Cardiac muscle cell (in vitro differentiated cells and primary cell): ENCODE data around the gene APLNR. TPM values are rescaled to one million over a fixed set of nuclear protein-coding genes. Genes with fewer than 3 reads are reported as not detected.
A peak's percentile ranks its signal among the peaks of the same experiment; 100 is the strongest.

Source experiments
- DNase-seq, 2 donors: peaks; one replicate each; pipeline versions ENCODE4 v3.0.0 to v3.0.0-alpha.2; 2010 to 2017; ENCODE audit warnings: low read depth in 1 of 2, low spot score in 1 of 2
- H3K27ac ChIP-seq: fragments of 200-600 bp; sonication (generic); 2 replicates; pipeline ENCODE4 v1.5.1; 2016
- H3K27me3 ChIP-seq: fragments of 200-600 bp; sonication (generic); 2 replicates; pipeline ENCODE4 v1.6.0; 2016; ENCODE audit warnings: control low read depth
- H3K36me3 ChIP-seq: fragments of 200-600 bp; sonication (generic); 2 replicates; pipeline ENCODE4 v1.5.1; 2016; ENCODE audit warnings: control low read depth
- H3K4me1 ChIP-seq: fragments of 200-600 bp; sonication (generic); 2 replicates; pipeline ENCODE4 v1.8.1; 2017; ENCODE audit warnings: low read depth, mild to moderate bottlenecking, mixed run types
- H3K4me3 ChIP-seq: fragments of 200-600 bp; sonication (generic); 2 replicates; pipeline ENCODE4 v1.5.1; 2016; ENCODE audit warnings: mild to moderate bottlenecking
- H3K9me3 ChIP-seq: fragments of 200-600 bp; sonication (generic); 2 replicates; pipeline ENCODE4 v1.5.1; 2017; ENCODE audit warnings: low read depth, mild to moderate bottlenecking, control low read depth
- CTCF ChIP-seq: IDR thresholded peaks from 2 replicates; pipeline ENCODE4 v1.5.1; 2012; ENCODE audit warnings: low read depth, mild to moderate bottlenecking, low read length
- polyA plus RNA-seq: library from polyadenylated mRNA; unstranded; fragments of >200 nt; fragmentation: Nextera tagmentation; extraction: Ambion mirVana; gene quantifications from 2 replicates; pipeline ENCODE4 v1.2.1, GENCODE V29; 2016
- total RNA-seq: library from RNA; depleted of rRNA; stranded (reverse); fragments of >200 nt; gene quantifications from 2 replicates; pipeline ENCODE4 v1.2.3, GENCODE V29; 2016

The APLNR gene
- total and polyA plus RNA-seq, 2 experiments from 2014 or later = 7.2 to 16.0 TPM

- Histone ChIP-seq H3K9me3 (no peaks in the 10 kb centered on the region), H3K27ac (peak overlapping the region; percentile 82), H3K4me3 (no peak overlapping the region), H3K36me3 (no peaks in the 10 kb centered on the region), H3K27me3 (no peaks in the 10 kb centered on the region), H3K4me1 (peaks cover 55% of the 10 kb centered on the region)
- no peak for TF ChIP-seq CTCF
- peak in 1 of 2 donors; percentile 13 for DNase-seq
These were observed 3.7 kb upstream of the APLNR start for GRCh38 chr11:57240757-57241156.

GRCh38 chr11:57240007-57240406 is 3.0 kb upstream of the APLNR start:
- H3K4me3 ChIP-seq = no peak overlapping the region
- H3K4me1 ChIP-seq = peaks cover 62% of the 10 kb centered on the region
- no peaks in the 10 kb centered on the region for H3K36me3 ChIP-seq
- peak overlapping the region; percentile 82 for H3K27ac ChIP-seq
- H3K27me3 ChIP-seq = no peaks in the 10 kb centered on the region
- H3K9me3 ChIP-seq = no peaks in the 10 kb centered on the region
- no peak for DNase-seq
- no peak for TF ChIP-seq CTCF

DNA sequence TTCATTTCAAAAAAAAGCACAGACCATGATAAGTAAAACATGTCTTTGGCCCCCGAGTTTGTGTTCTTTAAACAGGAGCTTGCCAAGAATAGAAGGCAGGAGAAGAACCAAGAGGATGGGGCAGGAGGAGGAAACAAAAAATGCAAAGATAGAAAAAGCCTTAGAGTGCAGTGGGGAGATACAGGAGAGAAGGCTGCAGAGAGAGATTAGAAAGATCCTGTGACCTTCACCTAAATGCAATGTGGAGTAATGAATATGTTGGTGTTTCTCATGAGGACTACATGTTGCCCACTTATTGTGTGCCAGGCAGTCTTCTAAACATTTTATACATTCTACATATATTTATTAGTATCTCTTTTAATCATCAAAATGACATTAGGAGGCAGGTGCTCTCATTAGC is 2.3 kb upstream of the APLNR start:
- no peaks in the 10 kb centered on the region for H3K27me3 ChIP-seq

GRCh38 chr11:57235761-57236703 is 1.0 kb downstream of the APLNR start:
- no peak for TF ChIP-seq CTCF
- Histone ChIP-seq H3K36me3 (no peaks in the 10 kb centered on the region), H3K9me3 (no peaks in the 10 kb centered on the region), H3K27ac (peak overlapping the region; percentile 35), H3K27me3 (no peaks in the 10 kb centered on the region), H3K4me3 (peak overlapping the region; percentile 21), H3K4me1 (peaks cover 50% of the 10 kb centered on the region)
- DNase-seq = no peak

More for the DNA sequence above, 2.3 kb upstream of the APLNR start:
- no peak for TF ChIP-seq CTCF
- no peaks in the 10 kb centered on the region for H3K36me3 ChIP-seq
- H3K27ac ChIP-seq = peak overlapping the region; percentile 82
- no peak for DNase-seq
- H3K9me3 ChIP-seq = no peaks in the 10 kb centered on the region
- H3K4me3 ChIP-seq = no peak overlapping the region
- peaks cover 65% of the 10 kb centered on the region for H3K4me1 ChIP-seq

DNA sequence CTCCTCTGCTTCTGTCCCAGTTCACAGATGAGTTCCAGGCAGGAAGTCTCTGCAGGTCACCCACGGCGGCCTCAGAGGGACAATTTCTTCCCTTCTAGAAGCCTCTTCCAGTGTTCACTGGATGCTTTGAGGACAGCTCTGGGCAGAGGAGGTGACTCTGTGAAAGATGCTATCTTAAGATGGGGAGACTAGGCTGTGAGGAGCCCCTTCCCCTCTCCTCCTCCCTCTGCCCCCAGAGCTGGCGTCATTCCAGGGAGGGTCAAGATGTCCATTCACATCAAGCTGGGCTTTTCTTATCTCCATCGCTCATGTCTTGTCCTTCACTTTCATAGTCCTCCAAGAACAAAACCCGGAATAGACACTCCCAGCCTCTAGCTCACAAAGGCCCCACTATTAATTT is 3.3 kb downstream of the APLNR start:
- TF ChIP-seq CTCF = no peak
- Histone ChIP-seq H3K4me1 (peaks cover 28% of the 10 kb centered on the region), H3K36me3 (no peaks in the 10 kb centered on the region), H3K4me3 (no peak overlapping the region), H3K27me3 (no peaks in the 10 kb centered on the region), H3K27ac (no peak overlapping the region), H3K9me3 (no peaks in the 10 kb centered on the region)
- DNase-seq = no peak
